Nephron progenitor cell (in vitro differentiated cells): ENCODE measurements around the gene FAM170B.

ENCODE experiments used
- DNase-seq: peaks from one replicate; pipeline ENCODE4 v3.0.0; 2021
- H3K27ac Mint-ChIP-seq: 2 replicates; pipeline ENCODE4 v1.8.0; 2021; ENCODE audit warnings: mild to moderate bottlenecking, moderate library complexity, mixed read lengths
- H3K27me3 Mint-ChIP-seq: 2 replicates; pipeline ENCODE4 v1.8.0; 2021; ENCODE audit warnings: mild to moderate bottlenecking, low read depth, mixed read lengths; ENCODE audit not compliant: poor library complexity
- H3K36me3 Mint-ChIP-seq: 2 replicates; pipeline ENCODE4 v1.8.0; 2021; ENCODE audit warnings: low read depth, mixed read lengths
- H3K4me1 Mint-ChIP-seq: 2 replicates; pipeline ENCODE4 v1.8.0; 2021; ENCODE audit warnings: mixed read lengths
- H3K4me3 Mint-ChIP-seq: 2 replicates; pipeline ENCODE4 v1.8.0; 2021; ENCODE audit warnings: mild to moderate bottlenecking, moderate library complexity, mixed read lengths
- H3K9me3 Mint-ChIP-seq: 2 replicates; pipeline ENCODE4 v1.8.0; 2021; ENCODE audit warnings: mild to moderate bottlenecking, moderate library complexity, mixed read lengths
- CTCF ChIP-seq: fragments of 200-600 bp; sonication (generic); IDR thresholded peaks from 2 replicates; pipeline ENCODE4 v1.5.0; 2021; ENCODE audit warnings: antibody characterized with exemption

FAM170B gene

DNA sequence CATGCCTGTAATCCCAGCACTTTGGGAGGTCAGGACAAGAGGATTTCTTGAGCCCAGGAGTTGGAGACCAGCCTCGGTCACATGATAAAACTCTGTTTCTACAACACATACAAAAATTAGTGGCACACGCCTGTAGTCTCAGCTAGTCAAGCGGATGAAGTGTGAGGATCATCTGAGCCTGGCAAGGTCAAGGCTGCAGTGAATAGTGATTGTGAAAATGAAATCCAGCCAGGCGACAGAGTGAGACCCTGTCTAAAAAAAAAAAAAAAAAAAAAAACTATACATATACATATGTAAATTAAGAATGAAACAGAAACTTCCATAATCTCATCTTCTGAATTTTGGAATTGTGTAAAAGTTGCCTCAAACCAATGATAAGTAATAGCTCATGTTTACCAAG lies 18.2 kb upstream of the FAM170B start:
- H3K36me3 Mint-ChIP-seq, result peaks cover 6% of the 10 kb centered on the region
- no peak overlapping the region for H3K27ac Mint-ChIP-seq
- no peaks in the 10 kb centered on the region for H3K4me1 Mint-ChIP-seq
- peaks cover 6% of the 10 kb centered on the region for H3K27me3 Mint-ChIP-seq
- peaks cover 16% of the 10 kb centered on the region for H3K9me3 Mint-ChIP-seq
- no peak overlapping the region for H3K4me3 Mint-ChIP-seq
- no peak for TF ChIP-seq CTCF
- no peak for DNase-seq

DNA sequence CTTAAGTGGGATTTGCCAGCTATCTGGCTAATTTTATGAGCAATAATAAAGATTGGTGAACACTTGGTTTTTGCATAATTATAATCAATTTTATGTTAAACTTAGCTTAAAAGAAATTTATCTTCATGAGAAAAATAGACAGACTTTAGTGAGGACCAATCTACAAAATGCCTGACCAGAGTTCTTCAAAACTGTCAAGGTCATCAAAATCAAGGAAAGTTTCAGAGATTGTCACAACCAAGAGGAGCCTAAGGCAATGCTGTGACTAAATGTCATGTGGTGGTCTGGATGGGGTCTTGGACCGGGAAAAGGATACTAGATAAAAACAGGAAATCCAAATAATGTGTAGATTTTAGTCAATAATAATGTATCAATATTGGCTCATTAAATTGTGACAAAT lies 17.7 kb upstream of the FAM170B start:
- H3K36me3 Mint-ChIP-seq, result peaks cover 6% of the 10 kb centered on the region
- no peak for DNase-seq
- no peak overlapping the region for H3K4me3 Mint-ChIP-seq
- H3K4me1 Mint-ChIP-seq, result no peaks in the 10 kb centered on the region
- peaks cover 18% of the 10 kb centered on the region for H3K9me3 Mint-ChIP-seq
- peaks cover 6% of the 10 kb centered on the region for H3K27me3 Mint-ChIP-seq
- no peak overlapping the region for H3K27ac Mint-ChIP-seq
- TF ChIP-seq CTCF, result no peak

- TF ChIP-seq CTCF, result no peak
- H3K27me3 Mint-ChIP-seq, result peaks cover 6% of the 10 kb centered on the region
- DNase-seq, result no peak
- no peak overlapping the region for H3K27ac Mint-ChIP-seq
- no peak overlapping the region for H3K4me3 Mint-ChIP-seq
- H3K9me3 Mint-ChIP-seq, result peaks cover 21% of the 10 kb centered on the region
- no peaks in the 10 kb centered on the region for H3K4me1 Mint-ChIP-seq
- peaks cover 6% of the 10 kb centered on the region for H3K36me3 Mint-ChIP-seq
Measured at GRCh38 chr10:49151025-49151445, 17.2 kb upstream of the FAM170B start.

DNA sequence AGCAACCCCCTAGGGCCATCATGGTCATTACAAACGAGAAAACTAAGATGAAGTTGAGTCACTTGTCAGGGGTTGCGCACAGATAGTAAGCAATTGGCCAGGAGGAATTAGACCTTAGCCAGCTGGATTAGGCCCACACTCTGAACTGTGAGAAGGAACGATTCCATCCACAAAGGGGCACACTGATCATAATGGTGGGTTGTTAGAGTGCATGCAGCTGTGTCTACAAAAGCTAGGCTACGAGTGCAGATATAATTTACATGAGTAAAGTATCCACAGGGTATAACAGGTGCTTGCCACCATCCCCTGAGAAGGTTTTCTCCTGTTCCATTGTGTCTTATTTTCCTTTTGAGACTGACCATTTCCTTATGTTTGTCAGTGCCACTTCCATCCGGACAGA lies 16.6 kb upstream of the FAM170B start:
- Mint-ChIP-seq H3K36me3 (peaks cover 6% of the 10 kb centered on the region), H3K27me3 (peaks cover 9% of the 10 kb centered on the region), H3K4me3 (no peak overlapping the region), H3K27ac (no peak overlapping the region), H3K4me1 (no peaks in the 10 kb centered on the region), H3K9me3 (peaks cover 21% of the 10 kb centered on the region)
- TF ChIP-seq CTCF, result no peak
- DNase-seq, result no peak

- Mint-ChIP-seq H3K9me3 (peaks cover 21% of the 10 kb centered on the region), H3K4me3 (no peak overlapping the region), H3K27ac (no peak overlapping the region), H3K27me3 (peaks cover 5% of the 10 kb centered on the region), H3K4me1 (no peaks in the 10 kb centered on the region), H3K36me3 (peaks cover 6% of the 10 kb centered on the region)
- DNase-seq, result no peak
- TF ChIP-seq CTCF, result no peak
Measured at GRCh38 chr10:49149881-49150280, 16.1 kb upstream of the FAM170B start.

DNA sequence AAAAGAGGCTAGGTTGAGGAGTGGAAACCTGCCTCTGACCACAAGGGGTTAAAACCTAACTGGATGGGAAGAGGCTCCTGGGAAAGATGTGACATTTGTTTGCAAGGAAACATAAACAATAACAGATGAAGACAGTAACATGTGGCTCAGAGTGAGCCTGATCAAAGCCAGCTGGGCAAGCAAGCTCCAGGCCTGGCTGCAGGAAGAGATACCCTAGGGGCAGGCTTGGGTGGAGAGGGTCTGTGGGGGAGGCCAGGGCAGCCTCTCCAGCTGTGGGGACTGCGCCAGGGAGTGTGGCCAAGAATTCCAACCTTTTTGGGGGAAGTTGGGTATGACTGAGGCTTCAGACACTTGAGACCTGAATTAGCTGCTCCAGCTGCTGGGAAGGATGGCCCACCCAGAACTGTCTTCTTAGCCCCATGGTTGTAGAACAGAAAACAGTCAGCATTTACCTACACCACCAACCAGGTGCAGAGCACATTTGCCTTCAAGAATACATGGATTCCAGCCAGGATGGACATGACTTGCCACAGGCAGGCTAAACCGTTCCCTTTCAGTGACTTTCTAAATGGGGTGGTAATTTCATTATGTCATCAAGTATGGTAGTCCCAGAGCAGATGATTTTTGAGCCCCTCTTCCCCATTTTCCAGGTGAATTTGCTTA lies 10.4 kb upstream of the FAM170B start:
- Mint-ChIP-seq H3K4me1 (peaks cover 7% of the 10 kb centered on the region), H3K36me3 (peaks cover 6% of the 10 kb centered on the region), H3K27ac (no peak overlapping the region), H3K4me3 (no peak overlapping the region), H3K27me3 (peaks cover 9% of the 10 kb centered on the region), H3K9me3 (peaks cover 21% of the 10 kb centered on the region)
- no peak for DNase-seq
- TF ChIP-seq CTCF, result no peak
